ENCODE measurements around the gene MT1E.

GRCh38 chr16:56647641-56648431, 22.3 kb downstream of the MT1E start:
- no peak for TF ChIP-seq CTCF (conservative IDR thresholded peaks at IDR 0.05)
- no peak for TF ChIP-seq ZFX (IDR thresholded peaks at IDR 0.05)

All from C4-2B (cell line).